ENCODE measurements around the gene GJB4.
"Not testable (repeated sequence)": the region's sequence is repeated elsewhere in the genome, so short reads cannot be mapped to it uniquely, and the experiment has no call there.

GJB4 gene

GRCh38 chr1:34808051-34808810 is 48.7 kb downstream of the GJB4 start:
- DNase-seq = no peak

- DNase-seq = not testable (repeated sequence)
Measured at GRCh38 chr1:34810781-34811180, 51.2 kb downstream of the GJB4 start.

Measured in hematopoietic multipotent progenitor cell treated with erythropoietin and hydrocortisone succinate and interleukin-3 and kit ligand, for 8 days (in vitro differentiated cells).